Tibial nerve (tissue), 4 donors: ENCODE measurements around the gene ITPK1. TPM values are rescaled to one million over a fixed set of nuclear protein-coding genes. Genes with fewer than 3 reads are reported as not detected.

Experiments used
- DNase-seq, 2 donors: peaks; one replicate each; pipeline ENCODE4 v3.0.0-alpha.2; 2019; ENCODE audit warnings: low spot score in 2 of 2
- H3K27ac ChIP-seq, 4 donors: fragments of 200-600 bp; sonication (generic) in 3 of 4; one replicate each; pipeline ENCODE4 v1.5.1; 2017 to 2019; ENCODE audit warnings: mild to moderate bottlenecking in 1 of 4
- H3K27me3 ChIP-seq, 2 donors: fragments of 200-600 bp; sonication (generic) in 1 of 2; one replicate each; pipeline versions ENCODE4 v1.5.1 to v1.6.0; 2017 to 2019
- H3K36me3 ChIP-seq, 3 donors: fragments of 200-600 bp; sonication (generic); one replicate each; pipeline ENCODE4 v1.5.1; 2018 to 2019
- H3K4me1 ChIP-seq, 4 donors: fragments of 200-600 bp; sonication (generic) in 3 of 4; one replicate each; pipeline ENCODE4 v1.5.1; 2017 to 2019
- H3K4me3 ChIP-seq, 4 donors: fragments of 200-600 bp; sonication (generic) in 3 of 4; one replicate each; pipeline ENCODE4 v1.5.1; 2017 to 2019; ENCODE audit warnings: mild to moderate bottlenecking in 1 of 4, moderate library complexity in 1 of 4
- H3K9me3 ChIP-seq, 4 donors: fragments of 200-600 bp; sonication (generic) in 3 of 4; one replicate each; pipeline ENCODE4 v1.5.1; 2017 to 2019
- EP300 ChIP-seq, 2 donors: sonication (generic); formaldehyde crosslinking; IDR thresholded peaks; one replicate each; pipeline ENCODE4 v1.6.1; 2017; ENCODE audit warnings: antibody characterized with exemption in 2 of 2, mild to moderate bottlenecking in 1 of 2
- POLR2A ChIP-seq, 2 donors: fragments of 450-650 bp; IDR thresholded peaks; one replicate each; pipeline ENCODE4 v1.6.1; 2017; ENCODE audit warnings: antibody characterized with exemption in 2 of 2, mild to moderate bottlenecking in 2 of 2, moderate library complexity in 2 of 2
- WGBS, 2 donors: methylation state at CpG; one replicate each; pipeline ENCODE4 v1.1.5; 2018; 5-methylcytosine and 5-hydroxymethylcytosine counted together
- total RNA-seq, 4 donors: library from RNA; depleted of rRNA; stranded (reverse); fragments of >200 nt; gene quantifications; one replicate each; pipeline ENCODE4 v1.1.0, GENCODE V29; 2016
- TF ChIP-seq, protein P1 (sequence below), 5 experiments: fragments of 200-600 bp in 3 of 5; fragments of 450-650 bp in 2 of 5; sonication (generic) in 3 of 5; IDR thresholded peaks; one replicate each; pipeline ENCODE4 v1.5.1; 2016 to 2019; ENCODE audit warnings: antibody characterized with exemption in 5 of 5, mild to moderate bottlenecking in 3 of 5, moderate library complexity in 2 of 5

The ITPK1 gene
- total RNA-seq, 4 donors from 2014 or later = 67.4 to 121 (median 92.5) TPM

DNA sequence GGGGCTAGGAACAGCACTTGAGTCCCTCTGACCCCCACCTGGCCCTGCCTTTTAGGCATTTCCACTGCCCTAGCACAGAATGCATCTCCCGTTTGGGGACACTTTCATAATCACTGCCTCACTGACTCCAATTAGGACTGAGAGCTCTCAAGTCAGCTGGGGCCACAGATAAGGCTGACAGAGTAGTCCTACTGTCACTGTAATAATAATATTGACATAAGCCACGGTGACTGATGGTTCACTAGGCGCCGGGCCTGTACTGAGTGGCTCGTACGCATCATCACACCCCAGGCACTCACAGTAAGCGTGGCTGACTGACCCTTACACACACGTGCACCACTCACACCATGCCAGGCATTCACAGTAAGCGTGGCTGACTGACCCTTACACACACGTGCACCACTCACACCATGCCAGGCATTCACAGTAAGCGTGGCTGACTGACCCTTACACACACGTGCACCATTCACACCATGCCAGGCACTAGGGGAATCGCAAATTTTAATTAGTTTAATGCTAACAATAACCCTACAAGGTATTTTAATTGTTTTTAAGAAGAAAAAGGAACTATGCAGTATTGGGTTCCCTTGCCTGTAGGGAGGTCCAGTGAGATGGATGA is 105.1 kb downstream of the ITPK1 start:
- TF ChIP-seq, protein P1, sequence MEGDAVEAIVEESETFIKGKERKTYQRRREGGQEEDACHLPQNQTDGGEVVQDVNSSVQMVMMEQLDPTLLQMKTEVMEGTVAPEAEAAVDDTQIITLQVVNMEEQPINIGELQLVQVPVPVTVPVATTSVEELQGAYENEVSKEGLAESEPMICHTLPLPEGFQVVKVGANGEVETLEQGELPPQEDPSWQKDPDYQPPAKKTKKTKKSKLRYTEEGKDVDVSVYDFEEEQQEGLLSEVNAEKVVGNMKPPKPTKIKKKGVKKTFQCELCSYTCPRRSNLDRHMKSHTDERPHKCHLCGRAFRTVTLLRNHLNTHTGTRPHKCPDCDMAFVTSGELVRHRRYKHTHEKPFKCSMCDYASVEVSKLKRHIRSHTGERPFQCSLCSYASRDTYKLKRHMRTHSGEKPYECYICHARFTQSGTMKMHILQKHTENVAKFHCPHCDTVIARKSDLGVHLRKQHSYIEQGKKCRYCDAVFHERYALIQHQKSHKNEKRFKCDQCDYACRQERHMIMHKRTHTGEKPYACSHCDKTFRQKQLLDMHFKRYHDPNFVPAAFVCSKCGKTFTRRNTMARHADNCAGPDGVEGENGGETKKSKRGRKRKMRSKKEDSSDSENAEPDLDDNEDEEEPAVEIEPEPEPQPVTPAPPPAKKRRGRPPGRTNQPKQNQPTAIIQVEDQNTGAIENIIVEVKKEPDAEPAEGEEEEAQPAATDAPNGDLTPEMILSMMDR (IDR thresholded peaks at IDR 0.05) = no peak
- TF ChIP-seq EP300 (IDR thresholded peaks at IDR 0.05) = no peak
- TF ChIP-seq POLR2A (IDR thresholded peaks at IDR 0.05) = no peak
- H3K9me3 ChIP-seq = no peaks in the 10 kb centered on the region
- peak overlapping the region; percentile 23 to 92 (median 60) for H3K27ac ChIP-seq
- H3K4me3 ChIP-seq = no peak overlapping the region
- H3K36me3 ChIP-seq = peaks cover 0 to 3% (median 0%) of the 10 kb centered on the region in 3 donors
- 52% methylated on average over 13 of the region's 13 CpGs for WGBS, 2 donors
- H3K4me1 ChIP-seq = peaks cover 0 to 100% (median 94%) of the 10 kb centered on the region in 4 donors
- H3K27me3 ChIP-seq = no peaks in the 10 kb centered on the region
- no peak for DNase-seq

DNA sequence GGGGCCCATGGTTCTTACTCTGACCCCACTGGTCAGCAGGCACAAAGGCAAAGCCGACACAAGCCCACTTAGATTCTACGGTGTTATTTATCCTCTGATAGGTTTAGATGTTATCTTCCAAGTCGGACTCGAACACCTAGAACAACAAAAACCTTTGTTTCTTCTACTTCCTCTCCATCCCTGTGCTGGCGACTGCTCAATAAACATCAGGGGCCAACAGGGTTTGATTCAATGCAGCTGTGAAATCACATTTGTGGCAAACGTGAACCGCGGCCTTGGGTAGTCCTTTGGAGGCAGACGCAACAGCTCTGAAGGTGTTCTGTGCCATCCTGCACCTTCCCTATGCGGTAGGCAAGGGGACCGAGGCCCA is 105.6 kb downstream of the ITPK1 start:
- no peaks in the 10 kb centered on the region for H3K36me3 ChIP-seq
- WGBS, 2 donors = 46 to 68% methylated on average over 11 of the region's 11 CpGs
- peak overlapping the region; percentile 32 to 92 (median 60) for H3K27ac ChIP-seq
- H3K9me3 ChIP-seq = no peaks in the 10 kb centered on the region
- DNase-seq = no peak
- H3K27me3 ChIP-seq = no peaks in the 10 kb centered on the region
- TF ChIP-seq, protein P1 (IDR thresholded peaks at IDR 0.05) = no peak
- no peak for TF ChIP-seq POLR2A (IDR thresholded peaks at IDR 0.05)
- no peak for TF ChIP-seq EP300 (IDR thresholded peaks at IDR 0.05)
- H3K4me3 ChIP-seq = no peak overlapping the region
- H3K4me1 ChIP-seq = peaks cover 0 to 100% (median 93%) of the 10 kb centered on the region in 4 donors

DNA sequence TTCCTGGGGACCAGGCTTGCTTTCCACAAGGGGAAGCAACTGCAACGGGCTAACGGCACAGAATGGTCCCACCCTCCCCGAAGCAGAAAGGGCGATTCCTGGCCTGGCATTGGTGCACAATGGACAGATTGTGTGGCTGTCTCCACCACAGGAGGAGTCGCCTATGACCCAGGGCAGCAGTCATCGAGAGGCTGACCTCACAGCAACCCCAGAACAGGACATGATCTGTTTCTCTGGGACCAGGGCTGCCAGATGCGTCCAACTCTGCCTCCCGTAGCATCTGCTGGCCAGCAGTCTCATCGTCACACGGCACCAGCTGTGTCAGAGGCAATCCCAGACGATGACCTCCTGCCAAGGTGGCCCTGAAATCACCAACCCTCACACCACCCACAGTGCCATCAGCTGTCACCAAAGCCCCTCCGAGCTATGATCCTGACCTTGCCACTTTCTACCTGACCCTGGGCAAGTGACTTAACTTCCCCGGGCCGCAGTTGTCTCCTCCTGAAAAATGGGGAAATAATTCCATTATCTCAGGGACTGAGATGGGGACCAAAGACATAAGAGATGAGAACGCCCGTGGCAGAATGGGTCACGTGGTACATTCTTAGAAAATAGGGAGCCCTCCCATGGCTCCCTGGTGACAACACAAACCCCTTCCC is 106.1 kb downstream of the ITPK1 start:
- peaks cover 0 to 100% (median 91%) of the 10 kb centered on the region in 4 donors for H3K4me1 ChIP-seq
- peak; percentile 33 to 64 for DNase-seq
- H3K27me3 ChIP-seq = no peaks in the 10 kb centered on the region
- peak in 1 of 2 donors; percentile 20 for TF ChIP-seq POLR2A (IDR thresholded peaks at IDR 0.05)
- TF ChIP-seq, protein P1 (IDR thresholded peaks at IDR 0.05) = peak in 1 of 5 experiments; percentile 7
- peak in 1 of 2 donors; percentile 86 for TF ChIP-seq EP300 (IDR thresholded peaks at IDR 0.05)
- H3K4me3 ChIP-seq = no peak overlapping the region
- WGBS, 2 donors = 49 to 54% methylated on average over 7 to 16 of the region's 17 CpGs
- peak overlapping the region; percentile 32 to 92 (median 78) for H3K27ac ChIP-seq
- H3K9me3 ChIP-seq = no peaks in the 10 kb centered on the region
- no peaks in the 10 kb centered on the region for H3K36me3 ChIP-seq

GRCh38 chr14:93008381-93008780 is 107.3 kb downstream of the ITPK1 start:
- Histone ChIP-seq H3K9me3 (no peaks in the 10 kb centered on the region), H3K27me3 (no peaks in the 10 kb centered on the region), H3K4me3 (no peak overlapping the region), H3K27ac (peak overlapping the region in 3 of 4 donors; percentile 69 to 92 (median 86)), H3K4me1 (peaks cover 0 to 100% (median 89%) of the 10 kb centered on the region in 4 donors), H3K36me3 (no peaks in the 10 kb centered on the region)
- no peak for TF ChIP-seq POLR2A (IDR thresholded peaks at IDR 0.05)
- peak in 1 of 2 donors; percentile 49 for TF ChIP-seq EP300 (IDR thresholded peaks at IDR 0.05)
- DNase-seq = no peak
- WGBS, 2 donors = 16 to 26% methylated on average over 6 to 9 of the region's 9 CpGs

- Histone ChIP-seq H3K27me3 (no peaks in the 10 kb centered on the region), H3K36me3 (no peaks in the 10 kb centered on the region), H3K4me3 (no peak overlapping the region), H3K9me3 (no peaks in the 10 kb centered on the region), H3K4me1 (peaks cover 0 to 99% (median 82%) of the 10 kb centered on the region in 4 donors), H3K27ac (peak overlapping the region; percentile 44 to 92 (median 78))
- DNase-seq = no peak
- WGBS, 2 donors = 46 to 54% methylated on average over 9 to 12 of the region's 15 CpGs
- TF ChIP-seq POLR2A (IDR thresholded peaks at IDR 0.05) (no peak), EP300 (IDR thresholded peaks at IDR 0.05) (no peak)
- TF ChIP-seq, protein P1 (IDR thresholded peaks at IDR 0.05) = no peak
Measured at GRCh38 chr14:93007225-93007997, 108.3 kb downstream of the ITPK1 start.
